ENCODE measurements around the gene CCDC116.
"Not testable (repeated sequence)": the region's sequence is repeated elsewhere in the genome, so short reads cannot be mapped to it uniquely, and the experiment has no call there.

The CCDC116 gene

DNA sequence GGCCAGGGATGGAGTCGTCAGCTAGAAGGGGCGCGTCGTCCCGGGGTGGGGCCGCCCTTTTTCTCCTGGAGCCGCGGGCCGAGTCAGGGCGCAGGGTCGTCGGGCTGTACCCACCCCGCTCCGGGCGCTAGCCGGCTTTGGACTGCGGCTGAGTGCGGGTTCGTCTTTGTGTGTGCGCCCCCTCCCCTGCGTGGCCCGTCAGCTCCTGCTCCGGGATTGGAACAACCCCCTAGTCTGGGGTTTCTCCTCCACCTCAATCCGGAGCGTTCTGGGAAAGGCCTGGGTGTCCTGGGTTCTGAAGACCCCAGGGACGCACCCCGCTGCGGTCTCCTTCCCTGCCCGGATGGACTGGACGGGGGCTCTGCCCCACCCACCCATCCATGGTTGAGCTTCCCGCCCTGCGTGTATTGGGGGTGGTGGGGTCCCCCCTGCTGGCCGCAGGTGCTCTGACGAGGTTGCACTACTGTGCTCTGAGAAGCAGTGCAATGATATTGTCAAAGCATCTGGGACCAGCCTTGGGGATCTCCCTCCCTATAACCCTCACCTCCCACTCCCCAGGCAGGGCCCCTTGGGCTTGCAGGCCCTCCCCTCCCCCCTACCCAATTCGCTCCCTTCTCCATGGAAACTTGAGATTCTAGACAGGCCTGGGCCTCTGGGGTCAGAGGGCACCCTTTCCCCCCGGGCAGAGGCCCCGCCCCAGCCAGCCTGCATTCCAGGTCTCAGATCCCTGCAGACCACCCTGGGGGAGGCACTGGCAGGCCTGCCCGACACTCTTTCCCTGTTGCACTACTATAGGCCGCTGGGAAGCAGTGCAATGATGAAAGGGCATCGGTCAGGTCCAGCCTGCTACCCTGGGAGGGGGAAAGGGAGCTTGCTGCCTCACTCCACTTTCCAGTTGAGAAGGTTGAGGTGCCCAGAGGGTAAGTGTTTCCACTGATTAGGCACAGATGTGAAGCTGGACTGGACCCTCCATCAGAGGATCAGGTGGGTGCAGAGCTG is 20.3 kb downstream of the CCDC116 start:
- DNase-seq = peak; percentile 20

GRCh38 chr22:21657020-21657359 is 24.4 kb downstream of the CCDC116 start:
- DNase-seq = no peak

DNA sequence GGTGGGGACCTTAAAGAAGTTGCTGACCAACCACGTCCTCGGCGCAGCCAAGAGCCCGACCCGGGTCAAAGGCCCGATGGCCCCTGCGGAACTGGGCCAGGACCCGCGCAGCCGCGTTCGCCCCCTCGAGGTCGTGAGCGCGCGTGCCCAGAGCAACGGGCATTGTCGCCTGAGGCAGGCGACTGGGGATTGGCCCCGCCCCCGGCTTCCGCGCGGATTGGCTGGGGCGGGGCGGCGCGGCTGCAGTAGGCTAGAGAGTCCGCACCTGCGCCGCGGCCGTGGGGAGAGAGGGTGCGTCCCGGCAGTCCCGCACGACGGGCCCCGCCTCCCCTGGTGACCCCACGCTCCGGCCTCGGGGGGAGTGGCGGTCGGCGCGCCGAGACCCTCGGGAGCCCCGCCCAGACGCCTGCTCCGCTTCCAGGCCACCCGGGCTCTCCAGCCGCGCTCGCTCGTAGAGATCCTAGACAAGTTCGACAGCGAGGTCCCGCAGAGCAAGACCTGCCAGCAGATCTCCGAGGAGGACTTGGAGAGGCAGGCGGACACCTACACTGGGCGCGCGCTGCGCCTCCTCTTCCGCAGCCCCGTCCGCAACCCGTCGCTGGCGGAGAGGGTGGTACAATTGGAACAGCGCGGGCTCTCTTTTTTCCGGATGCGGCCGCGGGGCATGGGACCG is 24.9 kb downstream of the CCDC116 start:
- DNase-seq = peak; percentile 95

DNA sequence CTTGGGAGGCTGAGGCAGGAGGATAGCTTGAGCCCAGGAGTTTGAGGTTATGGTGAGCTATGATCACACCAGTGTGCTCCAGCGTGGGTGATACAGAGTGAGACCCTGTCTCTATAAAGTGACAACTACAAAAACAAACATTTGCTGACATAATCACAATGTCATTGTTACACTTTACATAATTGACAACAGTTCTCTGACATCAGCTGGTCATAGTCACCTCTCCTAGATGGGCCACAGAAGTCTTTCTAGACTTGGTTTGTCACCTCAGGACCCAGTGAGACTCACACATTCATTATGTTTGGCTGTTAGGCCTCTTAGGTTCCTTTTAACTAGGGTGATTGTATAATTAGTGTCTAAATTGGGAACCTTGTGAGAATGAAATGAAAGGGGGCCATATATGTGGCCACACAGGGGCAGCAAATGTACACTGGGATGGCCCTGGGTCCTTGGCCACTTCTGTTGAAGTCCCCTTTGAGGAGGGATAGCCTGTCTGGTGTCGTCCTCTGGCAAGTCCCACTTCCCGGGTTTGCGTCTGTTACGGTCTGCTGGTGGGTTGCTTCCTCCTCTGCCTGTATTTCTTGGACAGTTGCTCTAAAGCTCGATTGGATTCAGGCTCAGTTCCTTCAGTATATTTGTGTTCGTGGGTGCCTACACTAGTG is 27.4 kb downstream of the CCDC116 start:
- DNase-seq = peak; percentile 20

DNA sequence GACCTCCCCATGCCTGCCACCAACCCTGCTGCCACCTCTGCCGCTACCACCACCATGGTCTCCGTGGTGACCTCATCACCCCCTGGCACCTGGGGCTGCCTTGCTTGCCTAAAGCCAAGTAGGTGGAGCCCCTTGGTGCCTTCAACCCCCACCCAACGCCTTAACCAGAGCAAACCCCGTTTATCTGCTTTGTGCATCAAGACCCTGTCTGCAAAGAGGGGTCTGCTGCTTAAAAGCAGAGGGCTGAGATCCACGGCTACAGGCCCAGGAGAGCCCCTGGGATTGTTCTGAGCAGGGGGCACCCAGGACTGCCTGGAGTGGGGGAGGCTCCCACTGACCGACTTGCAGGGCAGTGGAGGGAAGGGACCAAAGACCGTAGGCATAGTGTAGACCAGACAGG is 28.3 kb downstream of the CCDC116 start:
- no peak for DNase-seq

GRCh38 chr22:21661991-21662390 is 29.4 kb downstream of the CCDC116 start:
- no peak for DNase-seq

GRCh38 chr22:21663738-21664137 is 31.2 kb downstream of the CCDC116 start:
- no peak for DNase-seq

GRCh38 chr22:21665047-21665851 is 32.7 kb downstream of the CCDC116 start:
- DNase-seq = no peak

- no peak for DNase-seq
These were observed 34.2 kb downstream of the CCDC116 start for GRCh38 chr22:21666786-21667185.

DNA sequence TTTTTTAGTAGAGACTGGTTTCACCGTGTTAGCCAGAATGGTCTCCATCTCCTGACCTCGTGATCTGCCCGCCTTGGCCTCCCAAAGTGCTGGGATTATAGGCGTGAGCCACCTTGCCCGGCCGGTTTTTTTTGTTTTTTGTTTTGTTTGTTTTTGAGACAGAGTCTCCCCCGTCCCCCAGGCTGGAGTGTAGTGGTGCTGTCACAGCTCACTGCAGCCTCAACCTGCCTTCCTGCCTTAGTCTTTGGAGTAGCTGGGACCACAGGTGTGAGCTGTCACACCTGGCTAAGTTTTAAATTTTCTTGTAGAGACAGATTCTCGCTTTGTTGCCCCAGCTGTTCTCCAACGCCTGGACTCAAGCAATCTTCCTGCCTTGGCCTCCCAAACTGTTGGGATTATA is 36.5 kb downstream of the CCDC116 start:
- DNase-seq = no peak

GRCh38 chr22:21672107-21672629 is 39.6 kb downstream of the CCDC116 start:
- peak; percentile 17 for DNase-seq

DNA sequence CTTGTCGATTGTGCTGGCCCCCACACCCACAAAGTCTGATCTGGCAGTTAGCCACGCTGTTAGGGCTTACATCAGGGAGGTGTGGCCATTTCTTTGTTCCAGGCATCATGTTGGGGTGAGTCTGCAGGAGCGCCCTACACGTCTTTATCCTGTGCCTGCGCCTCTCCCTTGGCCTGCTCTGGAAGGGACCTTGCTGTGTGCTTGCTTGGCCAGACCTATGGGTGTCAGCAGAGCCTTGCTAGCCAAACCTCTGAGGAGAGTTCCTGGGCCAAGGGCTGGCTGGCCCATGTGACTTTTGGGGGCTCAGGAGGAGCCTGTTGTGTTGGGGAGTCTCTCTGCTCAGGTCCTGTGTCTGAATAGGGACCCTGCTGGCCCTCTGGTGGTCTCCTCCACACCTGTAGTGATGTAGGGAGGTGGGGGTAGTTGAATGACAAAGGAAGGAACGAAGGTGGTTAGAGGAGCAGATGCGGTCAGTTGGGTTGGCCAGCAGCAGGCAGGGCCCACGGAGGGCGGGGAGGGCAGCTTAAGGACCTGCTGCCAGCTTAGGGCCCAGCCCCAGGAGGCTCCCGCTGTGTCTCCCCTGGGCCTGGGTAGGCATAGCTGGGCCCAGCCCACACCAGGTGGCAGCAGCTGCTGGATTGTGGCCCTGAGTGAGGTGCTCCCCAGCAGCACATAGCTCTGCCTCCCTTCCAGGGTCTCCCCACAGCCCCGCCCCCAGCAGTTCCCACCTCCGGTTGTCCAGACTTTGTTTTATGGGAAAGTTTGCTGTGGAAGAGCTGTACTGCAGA is 41.2 kb downstream of the CCDC116 start:
- peak; percentile 52 for DNase-seq

DNA sequence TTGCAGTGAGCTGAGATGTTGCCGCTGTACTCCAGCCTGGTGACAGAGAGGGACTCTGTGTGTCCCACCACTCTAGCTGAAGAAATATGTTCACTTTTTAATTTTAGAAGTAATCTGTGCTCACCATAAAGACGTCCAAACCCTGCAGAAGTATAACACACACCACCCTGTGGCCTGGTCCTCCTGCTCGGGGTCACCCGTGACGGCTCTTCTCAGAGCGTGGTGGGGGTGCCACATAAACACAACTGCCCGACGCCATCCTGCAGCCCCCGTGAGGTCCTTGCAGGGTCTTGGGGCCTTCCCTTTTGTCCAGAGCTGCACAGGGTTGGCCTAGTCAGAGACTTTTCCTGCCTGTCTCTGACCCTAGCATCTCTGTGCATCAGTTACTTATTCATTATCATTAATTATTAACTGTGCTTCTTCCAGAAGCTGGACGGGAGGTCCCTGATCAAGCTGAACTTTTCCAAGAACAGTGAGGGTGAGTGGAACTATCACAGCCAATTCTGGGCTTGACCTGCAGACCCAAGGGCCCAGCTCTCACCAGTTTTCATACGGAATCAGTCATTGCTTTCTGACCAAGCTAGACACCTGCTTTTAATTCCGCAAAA is 42.2 kb downstream of the CCDC116 start:
- no peak for DNase-seq

- peak; percentile 30 for DNase-seq
These were observed 45.3 kb downstream of the CCDC116 start for GRCh38 chr22:21677606-21678443.

DNA sequence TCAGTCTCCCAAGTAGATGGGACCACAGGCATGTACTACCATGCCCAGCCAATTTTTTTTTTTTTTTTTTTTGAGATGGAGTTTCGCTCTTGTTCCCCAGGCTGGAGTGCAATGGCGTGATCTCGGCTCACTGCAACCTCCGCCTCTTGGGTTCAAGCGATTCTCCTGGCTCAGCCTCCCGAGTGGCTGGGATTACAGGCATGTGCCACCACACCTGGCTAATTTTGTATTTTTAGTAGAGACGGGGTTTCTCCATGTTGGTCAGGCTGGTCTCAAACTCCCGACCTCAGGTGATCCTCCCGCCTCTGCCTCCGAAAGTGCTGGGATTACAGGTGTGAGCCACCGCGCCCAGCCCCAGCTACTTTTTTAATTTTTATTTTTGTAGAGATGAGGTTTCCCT is 46.3 kb downstream of the CCDC116 start:
- DNase-seq = not testable (repeated sequence)

GRCh38 chr22:21679383-21679782 is 46.8 kb downstream of the CCDC116 start:
- no peak for DNase-seq

- no peak for DNase-seq
These were observed 48.4 kb downstream of the CCDC116 start for GRCh38 chr22:21680830-21681565.

GRCh38 chr22:21681566-21682370 is 49.2 kb downstream of the CCDC116 start:
- no peak for DNase-seq
